H1 (cell line): Measurements from ENCODE around the gene STAU1. TPM values are rescaled to one million over a fixed set of nuclear protein-coding genes. Genes with fewer than 3 reads are reported as not detected.

Experiments used
- CTCF ChIA-PET: fragments of 300-600 bp; sonication (Branson Sonifier 250); formaldehyde crosslinking; loops from one replicate; lab custom pipeline; 2021; ENCODE audit not compliant: partially characterized antibody; lab: Charles Lee
- POLR2A ChIA-PET: fragments of 300-600 bp; sonication (Branson Sonifier 250); formaldehyde crosslinking; loops from one replicate; lab custom pipeline; 2021; ENCODE audit warnings: inconsistent platforms; ENCODE audit not compliant: partially characterized antibody; lab: Charles Lee
- DNase-seq, 2 experiments: peaks; one replicate each; pipeline versions ENCODE4 v3.0.0 to v3.0.0-alpha.2; 2010 to 2022; ENCODE audit warnings: low spot score in 2 of 2, low read depth in 1 of 2, mixed read lengths in 1 of 2
- FAIRE-seq: peaks from 2 replicates; lab custom pipeline; 2011; peaks lifted over from hg19 to GRCh38; lab: Jason Lieb, UNC
- H2AFZ ChIP-seq: 2 replicates; pipeline ENCODE4 v1.8.1; 2012; ENCODE audit warnings: low read length, inconsistent platforms
- H2AK5ac ChIP-seq: 2 replicates; pipeline ENCODE4 v1.6.1; 2013; ENCODE audit warnings: low read depth, low read length
- H2BK120ac ChIP-seq: replicated peaks from 2 replicates; pipeline ENCODE3; 2013; ENCODE audit warnings: low read depth, low read length, inconsistent platforms
- H2BK12ac ChIP-seq: 2 replicates; pipeline ENCODE4 v1.6.1; 2013; ENCODE audit warnings: low read depth, low read length
- H2BK15ac ChIP-seq: 2 replicates; pipeline ENCODE4 v1.6.1; 2013; ENCODE audit warnings: low read length
- H2BK20ac ChIP-seq: 2 replicates; pipeline ENCODE4 v1.6.1; 2013; ENCODE audit warnings: low read length
- H2BK5ac ChIP-seq: 2 replicates; pipeline ENCODE4 v1.6.1; 2013; ENCODE audit warnings: low read depth, low read length
- H3K14ac ChIP-seq: 2 replicates; pipeline ENCODE4 v1.6.1; 2013; ENCODE audit warnings: inconsistent platforms; ENCODE audit not compliant: insufficient read length
- H3K18ac ChIP-seq: 2 replicates; pipeline ENCODE4 v1.6.1; 2013; ENCODE audit warnings: low read length; ENCODE audit errors: extremely low read depth
- H3K23ac ChIP-seq: 2 replicates; pipeline ENCODE4 v1.6.1; 2013; ENCODE audit warnings: inconsistent platforms; ENCODE audit not compliant: insufficient read length
- H3K23me2 ChIP-seq: 2 replicates; pipeline ENCODE4 v1.6.1; 2013; ENCODE audit warnings: low read depth, low read length
- H3K27ac ChIP-seq: 2 replicates; pipeline ENCODE4 v1.6.1; 2011; ENCODE audit warnings: low read depth, low read length, inconsistent platforms
- H3K27me3 ChIP-seq, 4 experiments: replicated peaks in 1 of 4; 1 replicate in 1 of 4; 2 replicates in 3 of 4; pipeline versions ENCODE4 v1.6.1 to v1.8.1; 2011 to 2013; ENCODE audit warnings: low read length in 3 of 4, mild to moderate bottlenecking in 3 of 4, inconsistent platforms in 2 of 4, mixed read lengths in 2 of 4, moderate library complexity in 1 of 4; ENCODE audit not compliant: control insufficient read depth in 3 of 4, insufficient read depth in 3 of 4; ENCODE audit errors: extremely low read depth in 1 of 4
- H3K36me3 ChIP-seq, 4 experiments: 2 replicates each; pipeline versions ENCODE4 v1.6.1 to v1.8.1; 2011 to 2013; ENCODE audit warnings: mild to moderate bottlenecking in 4 of 4, low read length in 3 of 4, moderate library complexity in 2 of 4, control low read depth in 1 of 4, inconsistent platforms in 1 of 4; ENCODE audit not compliant: insufficient read depth in 4 of 4, control insufficient read depth in 2 of 4
- H3K4ac ChIP-seq: replicated peaks from 2 replicates; pipeline ENCODE3; 2013; ENCODE audit warnings: low read length, low read depth, mixed read lengths, inconsistent platforms; ENCODE audit not compliant: insufficient read length
- H3K4me1 ChIP-seq, 4 experiments: replicated peaks in 1 of 4; 1 replicate in 1 of 4; 2 replicates in 3 of 4; pipeline versions ENCODE4 v1.6.1 to v1.8.1; 2011 to 2013; ENCODE audit warnings: low read length in 3 of 4, inconsistent platforms in 2 of 4, mixed read lengths in 1 of 4; ENCODE audit not compliant: insufficient read depth in 4 of 4, control insufficient read depth in 3 of 4
- H3K4me2 ChIP-seq, 2 experiments: 2 replicates each; pipeline versions ENCODE4 v1.6.1 to v1.8.1; 2011 to 2013; ENCODE audit warnings: low read depth in 2 of 2, low read length in 2 of 2, control low read depth in 1 of 2, inconsistent platforms in 1 of 2, mild to moderate bottlenecking in 1 of 2; ENCODE audit not compliant: insufficient read depth in 1 of 2
- H3K4me3 ChIP-seq, 4 experiments: fragments of 200-600, 300-600 bp in 1 of 4; sonication (generic), shearing (Covaris generic), sonication (Bioruptor Twin) in 1 of 4; 2 replicates each; pipeline versions ENCODE4 v1.5.1 to v1.8.1; 2011 to 2016; ENCODE audit warnings: low read length in 4 of 4, low read depth in 3 of 4, control low read depth in 2 of 4, inconsistent platforms in 2 of 4, mild to moderate bottlenecking in 2 of 4, mixed read lengths in 1 of 4, moderate library complexity in 1 of 4; ENCODE audit not compliant: insufficient read depth in 2 of 4; ENCODE audit errors: extremely low read depth in 1 of 4
- H3K56ac ChIP-seq: replicated peaks from 2 replicates; pipeline ENCODE3; 2013; ENCODE audit warnings: low read depth, mild to moderate bottlenecking, mixed read lengths, low read length, inconsistent platforms; ENCODE audit not compliant: insufficient read length
- H3K79me1 ChIP-seq: 2 replicates; pipeline ENCODE4 v1.6.1; 2013; ENCODE audit warnings: low read depth, low read length, control low read depth
- H3K79me2 ChIP-seq, 2 experiments: 2 replicates each; pipeline versions ENCODE4 v1.6.1 to v1.8.1; 2012 to 2013; ENCODE audit warnings: low read length in 2 of 2, mild to moderate bottlenecking in 2 of 2, inconsistent platforms in 1 of 2; ENCODE audit not compliant: insufficient read depth in 2 of 2, control insufficient read depth in 1 of 2
- H3K9ac ChIP-seq, 4 experiments: replicated peaks in 1 of 4; 1 replicate in 1 of 4; 2 replicates in 3 of 4; pipeline versions ENCODE4 v1.6.1 to v1.8.1; 2011 to 2013; ENCODE audit warnings: low read depth in 3 of 4, low read length in 3 of 4, control low read depth in 2 of 4, mild to moderate bottlenecking in 2 of 4, moderate library complexity in 2 of 4, inconsistent platforms in 1 of 4; ENCODE audit errors: extremely low read depth in 1 of 4
- H3K9me3 ChIP-seq, 2 experiments: 2 replicates each; pipeline versions ENCODE4 v1.6.1 to v1.8.1; 2012 to 2013; ENCODE audit warnings: mild to moderate bottlenecking in 2 of 2, moderate library complexity in 2 of 2, control low read depth in 1 of 2, inconsistent platforms in 1 of 2, low read depth in 1 of 2, low read length in 1 of 2, mixed read lengths in 1 of 2; ENCODE audit not compliant: insufficient read depth in 2 of 2
- H4K20me1 ChIP-seq, 2 experiments: replicated peaks in 1 of 2; 2 replicates each; pipeline versions ENCODE3 to v1.8.1; 2011 to 2013; ENCODE audit warnings: inconsistent platforms in 2 of 2, low read length in 2 of 2, mild to moderate bottlenecking in 1 of 2; ENCODE audit not compliant: insufficient read depth in 2 of 2, control insufficient read depth in 1 of 2
- H4K5ac ChIP-seq: 2 replicates; pipeline ENCODE4 v1.6.1; 2013; ENCODE audit warnings: low read length, low read depth, mixed read lengths, inconsistent platforms; ENCODE audit not compliant: insufficient read length
- H4K8ac ChIP-seq: 2 replicates; pipeline ENCODE4 v1.8.0; 2013; ENCODE audit warnings: mild to moderate bottlenecking, moderate library complexity, low read length, inconsistent platforms; ENCODE audit not compliant: insufficient read depth; ENCODE audit errors: extremely low read depth
- H4K91ac ChIP-seq: replicated peaks from 2 replicates; pipeline ENCODE3; 2013; ENCODE audit warnings: low read length, mixed read lengths, inconsistent platforms; ENCODE audit not compliant: insufficient read length
- CTBP2 ChIP-seq: IDR thresholded peaks from 2 replicates; pipeline ENCODE4 v1.7.0; 2011; ENCODE audit warnings: borderline replicate concordance, mild to moderate bottlenecking, moderate library complexity, mixed read lengths, low read length; ENCODE audit not compliant: insufficient read depth, insufficient read length
- EZH2 ChIP-seq: fragments of 200-600 bp; sonication (generic); IDR thresholded peaks from 2 replicates; pipeline ENCODE4 v1.7.1; 2012; ENCODE audit warnings: low read depth, mild to moderate bottlenecking, moderate library complexity, low read length, inconsistent platforms; ENCODE audit not compliant: severe bottlenecking
- MAFK ChIP-seq: IDR thresholded peaks from 2 replicates; pipeline ENCODE4 v1.6.1; 2012; ENCODE audit warnings: low read depth, mild to moderate bottlenecking, improper control_type of control experiment, low read length
- SIRT6 ChIP-seq: IDR thresholded peaks from one replicate; pipeline ENCODE4 v1.7.1; 2012; ENCODE audit warnings: low read length, inconsistent platforms
- SUZ12 ChIP-seq: fragments of 200-600 bp; sonication (generic); IDR thresholded peaks from 2 replicates; pipeline ENCODE4 v1.6.1; 2012; ENCODE audit warnings: mild to moderate bottlenecking, inconsistent platforms, low read length, moderate library complexity, mixed read lengths
- WGBS, 2 experiments: shearing (Covaris generic) in 1 of 2; methylation state at CpG; one replicate each; pipeline versions ENCODE4 v1.1.6 to v1.1.7; 2013 to 2015; ENCODE audit warnings: low lambda C conversion rate in 2 of 2, mixed read lengths in 2 of 2, inconsistent platforms in 1 of 2, low coverage in 1 of 2, missing lambda C conversion rate in 1 of 2; ENCODE audit not compliant: insufficient replicate concordance in 2 of 2, insufficient coverage in 1 of 2, insufficient read length in 1 of 2; ENCODE audit errors: extremely low coverage in 1 of 2, missing lambda C conversion rate in 1 of 2; 5-methylcytosine and 5-hydroxymethylcytosine counted together
- long read RNA-seq, 2 experiments: library from RNA in 1 of 2; library from capped mRNA in 1 of 2; stranded (forward); transcript quantifications; one replicate each; pipeline ENCODE4 v2.0.0, GENCODE V29; 2021; ENCODE audit warnings: inconsistent platforms in 1 of 2
- polyA minus RNA-seq, 3 experiments: library from RNA; depleted of rRNA, polyadenylated mRNA; stranded (reverse); fragments of >200 nt; gene quantifications; 1 replicate in 2 of 3; 2 replicates in 1 of 3; pipeline ENCODE4 v1.2.3, GENCODE V29; 2011
- polyA plus RNA-seq, 7 experiments: library from polyadenylated mRNA; depleted of rRNA in 3 of 7; stranded (reverse) in 5 of 7; unstranded in 2 of 7; fragments of >200 nt in 5 of 7; fragments of 200-250 nt in 2 of 7; gene quantifications; 1 replicate in 5 of 7; 2 replicates in 1 of 7; 4 replicates in 1 of 7; pipeline versions ENCODE4 v1.2.1 to v1.2.3, GENCODE V29; 2011 to 2013; ENCODE audit warnings: missing spikeins in 2 of 7, mixed read lengths in 2 of 7
- total RNA-seq: library from RNA; stranded (reverse); fragmentation: NEBNext Ultra II Directional; extraction: Animal tissue kit (Norgen Biotek cat#: 25700); gene quantifications from 2 replicates; pipeline ENCODE4 v1.2.1, GENCODE V29; 2021

Gene STAU1, protein sequence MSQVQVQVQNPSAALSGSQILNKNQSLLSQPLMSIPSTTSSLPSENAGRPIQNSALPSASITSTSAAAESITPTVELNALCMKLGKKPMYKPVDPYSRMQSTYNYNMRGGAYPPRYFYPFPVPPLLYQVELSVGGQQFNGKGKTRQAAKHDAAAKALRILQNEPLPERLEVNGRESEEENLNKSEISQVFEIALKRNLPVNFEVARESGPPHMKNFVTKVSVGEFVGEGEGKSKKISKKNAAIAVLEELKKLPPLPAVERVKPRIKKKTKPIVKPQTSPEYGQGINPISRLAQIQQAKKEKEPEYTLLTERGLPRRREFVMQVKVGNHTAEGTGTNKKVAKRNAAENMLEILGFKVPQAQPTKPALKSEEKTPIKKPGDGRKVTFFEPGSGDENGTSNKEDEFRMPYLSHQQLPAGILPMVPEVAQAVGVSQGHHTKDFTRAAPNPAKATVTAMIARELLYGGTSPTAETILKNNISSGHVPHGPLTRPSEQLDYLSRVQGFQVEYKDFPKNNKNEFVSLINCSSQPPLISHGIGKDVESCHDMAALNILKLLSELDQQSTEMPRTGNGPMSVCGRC
- total RNA-seq, result 107 and 111 TPM in 2 replicates
- 37.5 and 41.4 TPM in 2 replicates for polyA plus RNA-seq (2011; rRNA removed)
- polyA plus RNA-seq (2011; cell fraction: cytosol; rRNA removed), result 44.3 TPM
- 33.0 TPM for polyA plus RNA-seq (2011; cell fraction: nucleus; rRNA removed)
- polyA plus RNA-seq (2012, experiment 1 of 2), result 59.7 to 74.0 TPM (median 69.1 TPM) in 4 replicates
- 43.0 TPM for polyA plus RNA-seq (2012, experiment 2 of 2)
- 71.6 TPM for polyA plus RNA-seq (2013, experiment 1 of 2)
- polyA plus RNA-seq (2013, experiment 2 of 2), result 73.4 TPM
- polyA minus RNA-seq (2011; rRNA and poly(A)+ RNA removed), result 42.8 and 44.9 TPM in 2 replicates
- 44.7 TPM for polyA minus RNA-seq (2011; cell fraction: cytosol; rRNA and poly(A)+ RNA removed)
- 35.6 TPM for polyA minus RNA-seq (2011; cell fraction: nucleus; rRNA and poly(A)+ RNA removed)
- long read RNA-seq, experiment 1, partial matches to known transcripts, result 53 of 134 reads
- long read RNA-seq, experiment 1, other reads (novel, unspliced or antisense), result 75 of 134 reads
- long read RNA-seq, experiment 2, partial matches to known transcripts, result 4 of 8 reads
- long read RNA-seq, experiment 2, other reads (novel, unspliced or antisense), result 0 of 8 reads

DNA sequence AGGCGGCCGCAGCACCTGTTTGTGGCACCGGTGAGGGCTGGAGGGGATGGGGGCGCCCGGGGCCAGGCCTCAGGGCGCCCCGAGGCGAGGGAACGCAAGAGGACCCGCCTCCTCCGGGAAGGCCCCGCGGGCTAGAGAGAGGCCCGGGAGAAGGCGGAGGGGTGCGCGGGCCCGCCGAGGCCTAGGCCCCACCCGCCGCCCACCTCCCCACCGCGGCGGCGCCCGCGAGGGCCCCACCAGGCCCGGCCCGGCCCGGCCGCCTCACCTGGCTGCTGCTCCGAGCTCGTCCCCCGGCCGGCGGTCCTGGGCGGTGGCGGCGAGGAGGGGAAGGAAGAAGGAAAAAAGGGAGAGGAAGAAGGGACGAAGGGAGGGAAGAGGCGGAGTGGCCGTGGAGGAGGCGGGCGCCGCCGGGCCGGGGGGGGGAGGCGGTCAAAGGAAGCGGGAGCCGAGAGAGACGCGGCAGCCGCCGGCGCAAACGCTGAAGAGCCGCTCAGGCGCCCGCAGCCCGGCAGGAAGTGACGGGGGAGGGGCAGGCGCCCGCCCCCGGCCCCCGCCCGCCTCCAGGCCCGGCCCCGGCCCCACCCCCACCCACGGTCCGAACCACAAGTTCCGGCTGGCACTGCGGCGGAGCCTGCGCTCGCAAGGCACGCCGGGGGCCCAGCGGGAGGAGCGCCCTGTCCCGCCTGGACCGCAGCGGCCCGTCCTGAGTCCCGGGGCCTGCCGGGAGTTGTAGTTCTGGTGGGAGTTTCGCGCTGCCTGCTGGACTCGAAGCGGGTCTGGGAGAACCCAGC lies at the start of gene STAU1:
Gene STAU1, minus strand, starts transcription at position 484 of the 791 bp plus-strand sequence. CDS start 22,133 bp downstream, outside the sequence.
- ChIA-PET POLR2A (interaction anchor here (0.6 to 2.1 kb wide), 14 partner anchors 10 to 141 kb away, joined by 3 to 8 read pairs (median 4); no protein-coding TSS in a partner anchor), CTCF (interaction anchor here (1.0 to 1.7 kb wide), 3 partner anchors 15 to 29 kb away, joined by 3 to 9 read pairs (median 5); no protein-coding TSS in a partner anchor)
- Histone ChIP-seq H3K9me3 (no peaks in the 10 kb centered on the region), H3K9ac (peak within 1 kb of the TSS; percentile 58 to 87 (median 75)), H2BK20ac (no peak within 1 kb of the TSS), H4K5ac (peak within 1 kb of the TSS; percentile 83), H3K27ac (peak within 1 kb of the TSS; percentile 79), H3K36me3 (no peaks in the 10 kb centered on the region; a peak in 1 of 8 replicates), H3K79me2 (peaks cover 27 to 45% of the 10 kb centered on the region in 2 experiments), H3K79me1 (peaks cover 4% of the 10 kb centered on the region), H3K23ac (no peak within 1 kb of the TSS), H4K91ac (no peak within 1 kb of the TSS), H3K56ac (no peak within 1 kb of the TSS), H3K4me3 (peak within 1 kb of the TSS; percentile 77 to 86 (median 80)), H2BK120ac (no peak within 1 kb of the TSS), H3K14ac (no peak within 1 kb of the TSS), H3K4ac (no peak within 1 kb of the TSS), H3K23me2 (peaks cover 8% of the 10 kb centered on the region), H4K8ac (0 out of 2 replicates have a peak within 1 kb of the TSS, but pooled peaks have one; percentile 80), H2BK5ac (no peak within 1 kb of the TSS; the same call in 1 of the 2 replicates), H4K20me1 (peaks cover 7 to 11% of the 10 kb centered on the region in 2 experiments), H2AFZ (peak within 1 kb of the TSS; percentile 68; the same call in 1 of the 2 replicates), H3K27me3 (no peaks in the 10 kb centered on the region), H2BK12ac (0 out of 2 replicates have a peak within 1 kb of the TSS, but pooled peaks have one; percentile 84), H2BK15ac (0 out of 2 replicates have a peak within 1 kb of the TSS, but pooled peaks have one; percentile 29), H3K4me1 (peaks cover 0 to 4% (median 0%) of the 10 kb centered on the region in 4 experiments; a peak in 3 of 7 replicates), H2AK5ac (no peak within 1 kb of the TSS), H3K18ac (peak within 1 kb of the TSS; percentile 62), H3K4me2 (peak within 1 kb of the TSS; percentile 97 to 99)
- WGBS, 2 experiments, result 1% methylated on average over 24 of the region's 89 CpGs; no CpG with 5 or more reads in 1 of the 2 experiments
- DNase-seq (peak; percentile 91 to 93), FAIRE-seq (no peak)
- TF ChIP-seq EZH2 (no peak), CTBP2 (no peak), MAFK (no peak), SIRT6 (no peak), SUZ12 (no peak)
